ENCODE results near the gene PEPD.

PEPD gene

GRCh38 chr19:33470686-33471085 is 50.9 kb downstream of the PEPD start:
- TF ChIP-seq, protein P1, sequence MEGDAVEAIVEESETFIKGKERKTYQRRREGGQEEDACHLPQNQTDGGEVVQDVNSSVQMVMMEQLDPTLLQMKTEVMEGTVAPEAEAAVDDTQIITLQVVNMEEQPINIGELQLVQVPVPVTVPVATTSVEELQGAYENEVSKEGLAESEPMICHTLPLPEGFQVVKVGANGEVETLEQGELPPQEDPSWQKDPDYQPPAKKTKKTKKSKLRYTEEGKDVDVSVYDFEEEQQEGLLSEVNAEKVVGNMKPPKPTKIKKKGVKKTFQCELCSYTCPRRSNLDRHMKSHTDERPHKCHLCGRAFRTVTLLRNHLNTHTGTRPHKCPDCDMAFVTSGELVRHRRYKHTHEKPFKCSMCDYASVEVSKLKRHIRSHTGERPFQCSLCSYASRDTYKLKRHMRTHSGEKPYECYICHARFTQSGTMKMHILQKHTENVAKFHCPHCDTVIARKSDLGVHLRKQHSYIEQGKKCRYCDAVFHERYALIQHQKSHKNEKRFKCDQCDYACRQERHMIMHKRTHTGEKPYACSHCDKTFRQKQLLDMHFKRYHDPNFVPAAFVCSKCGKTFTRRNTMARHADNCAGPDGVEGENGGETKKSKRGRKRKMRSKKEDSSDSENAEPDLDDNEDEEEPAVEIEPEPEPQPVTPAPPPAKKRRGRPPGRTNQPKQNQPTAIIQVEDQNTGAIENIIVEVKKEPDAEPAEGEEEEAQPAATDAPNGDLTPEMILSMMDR (conservative IDR thresholded peaks at IDR 0.05): no peak
- no peak overlapping the region for H3K27ac ChIP-seq

DNA sequence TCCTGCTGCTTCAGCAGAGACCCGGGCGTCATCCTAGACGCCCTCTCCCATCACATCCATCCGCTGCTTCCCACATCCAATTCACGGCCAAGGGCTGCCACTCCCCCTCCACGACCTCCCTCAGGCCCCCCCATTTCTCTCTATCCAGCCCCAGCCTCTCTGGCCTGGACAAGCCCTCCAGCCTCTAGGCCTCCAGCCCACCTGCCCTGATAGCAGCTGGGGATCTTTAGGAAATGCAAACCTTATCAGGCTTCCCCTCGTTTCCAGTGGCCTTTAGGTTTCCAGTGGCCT is 51.6 kb downstream of the PEPD start:
- TF ChIP-seq, protein P1 (conservative IDR thresholded peaks at IDR 0.05): no peak
- no peak overlapping the region for H3K27ac ChIP-seq

DNA sequence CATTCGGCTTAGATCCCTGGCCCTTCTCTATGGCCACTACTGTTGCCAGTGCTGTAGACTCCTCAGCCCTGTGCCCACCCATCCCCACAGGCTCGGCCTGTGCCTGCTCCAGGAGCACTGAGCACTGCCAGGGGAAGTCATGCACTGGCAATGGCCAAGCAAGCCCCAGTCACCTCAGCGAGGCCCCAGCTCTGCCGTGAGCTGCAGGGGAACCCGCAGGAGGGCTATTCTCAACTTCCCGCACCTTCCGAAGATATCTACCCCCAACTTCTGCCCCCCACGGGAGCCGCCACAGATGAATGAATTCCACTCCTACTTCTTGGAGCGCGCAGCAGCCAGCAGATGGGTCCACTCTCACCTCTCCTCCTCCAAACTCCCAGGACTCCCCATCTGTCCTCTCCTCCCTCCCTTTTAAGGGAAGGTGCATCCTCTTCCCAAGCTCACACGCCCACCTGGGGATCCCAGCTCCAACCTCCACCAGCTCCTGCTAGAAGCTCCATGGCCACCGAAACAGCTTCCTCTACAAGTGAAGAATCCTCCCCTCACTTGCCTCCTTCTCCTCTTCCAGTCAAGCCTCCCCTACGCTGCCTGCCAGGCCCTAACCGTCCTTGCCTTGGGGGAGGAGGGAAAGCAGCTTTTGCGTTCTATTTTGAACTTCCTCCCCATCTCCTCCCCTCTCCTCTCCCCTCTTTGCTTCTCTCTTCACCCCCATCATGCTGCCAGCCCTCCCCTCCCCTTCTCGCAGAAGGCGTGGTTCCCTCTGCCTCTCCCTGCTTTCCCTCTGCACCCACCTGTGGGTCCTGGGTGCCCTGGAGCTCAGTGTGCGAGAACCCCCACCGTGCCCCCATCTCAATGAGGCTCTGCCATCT is 52.2 kb downstream of the PEPD start:
- no peak overlapping the region for H3K27ac ChIP-seq
- TF ChIP-seq, protein P1 (conservative IDR thresholded peaks at IDR 0.05): no peak

GRCh38 chr19:33468361-33469170 is 53.0 kb downstream of the PEPD start:
- TF ChIP-seq, protein P1 (conservative IDR thresholded peaks at IDR 0.05): no peak
- H3K27ac ChIP-seq: no peak overlapping the region

DNA sequence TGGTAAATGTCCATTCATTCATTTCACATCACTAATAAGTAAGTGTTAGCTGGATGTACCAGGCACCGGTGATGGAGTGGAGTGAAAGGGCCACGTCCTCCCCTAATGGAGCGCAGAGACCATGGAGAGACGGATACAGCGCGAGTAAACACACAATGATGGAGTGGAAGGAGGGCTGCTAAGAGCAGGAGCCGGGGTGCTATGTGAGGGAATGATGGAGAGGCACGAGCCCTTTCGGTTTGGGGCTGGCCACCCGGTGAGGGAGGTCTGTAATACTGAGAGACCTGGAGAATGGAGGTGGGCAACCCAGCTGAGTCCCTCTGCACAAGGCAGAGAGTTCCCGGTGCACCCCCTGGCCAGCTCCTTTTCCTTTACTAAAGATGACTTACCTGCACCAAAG is 53.7 kb downstream of the PEPD start:
- TF ChIP-seq, protein P1 (conservative IDR thresholded peaks at IDR 0.05): no peak
- H3K27ac ChIP-seq: no peak overlapping the region

DNA sequence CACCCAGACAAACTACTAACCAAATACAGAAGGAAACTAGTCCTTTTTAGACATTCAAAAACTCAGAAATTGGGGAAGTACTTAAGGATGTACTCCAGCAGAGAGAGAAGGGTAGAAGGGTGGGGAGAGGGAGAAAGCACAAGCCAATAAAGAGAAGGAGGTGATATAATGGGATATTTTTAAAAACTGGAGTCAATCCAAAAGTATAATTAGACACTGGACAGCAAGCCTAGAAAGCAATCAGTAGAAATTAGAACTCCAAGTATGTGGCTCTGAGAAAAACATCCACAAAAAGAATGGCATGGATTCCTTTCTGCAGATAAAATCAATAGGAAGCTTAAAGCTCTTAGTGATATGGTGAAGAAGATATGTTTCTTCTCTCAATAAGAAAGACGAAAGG is 55.8 kb downstream of the PEPD start:
- TF ChIP-seq, protein P1 (conservative IDR thresholded peaks at IDR 0.05): no peak
- H3K27ac ChIP-seq: no peak overlapping the region

DNA sequence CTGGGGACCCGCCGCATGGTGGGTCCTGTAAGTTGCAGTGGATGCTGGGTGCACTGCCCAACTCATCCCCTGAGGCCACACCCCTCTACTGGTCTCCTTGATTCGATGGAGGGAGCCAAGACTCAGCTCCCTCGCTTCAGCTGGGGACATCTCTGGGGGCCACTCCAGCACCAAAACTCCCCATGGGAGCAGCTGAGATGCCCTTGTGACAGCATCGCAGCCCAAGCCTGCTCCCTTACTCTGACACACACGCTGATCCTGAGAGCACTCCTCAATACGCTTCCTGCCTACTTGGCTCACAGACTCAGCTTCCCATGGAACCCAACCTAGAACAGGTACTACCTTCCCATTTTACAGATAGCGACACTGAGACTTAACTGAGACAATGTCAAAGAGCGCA is 56.2 kb downstream of the PEPD start:
- no peak overlapping the region for H3K27ac ChIP-seq
- TF ChIP-seq, protein P1 (conservative IDR thresholded peaks at IDR 0.05): no peak
